Myocyte (in vitro differentiated cells): ENCODE data around the gene SIDT2. TPM values are rescaled to one million over a fixed set of nuclear protein-coding genes. Genes with fewer than 3 reads are reported as not detected.
"Not testable (repeated sequence)": the region's sequence is repeated elsewhere in the genome, so short reads cannot be mapped to it uniquely, and the experiment has no call there.

Source experiments
- DNase-seq: peaks from one replicate; pipeline ENCODE4 v3.0.0-alpha.2; 2012; ENCODE audit warnings: low read depth
- total RNA-seq: library from RNA; depleted of rRNA; stranded (reverse); fragments of >200 nt; gene quantifications from 2 replicates; pipeline ENCODE4 v1.2.3, GENCODE V29; 2014

Gene SIDT2
- total RNA-seq, 1 donor from 2014 or later: 24.7 TPM

DNA sequence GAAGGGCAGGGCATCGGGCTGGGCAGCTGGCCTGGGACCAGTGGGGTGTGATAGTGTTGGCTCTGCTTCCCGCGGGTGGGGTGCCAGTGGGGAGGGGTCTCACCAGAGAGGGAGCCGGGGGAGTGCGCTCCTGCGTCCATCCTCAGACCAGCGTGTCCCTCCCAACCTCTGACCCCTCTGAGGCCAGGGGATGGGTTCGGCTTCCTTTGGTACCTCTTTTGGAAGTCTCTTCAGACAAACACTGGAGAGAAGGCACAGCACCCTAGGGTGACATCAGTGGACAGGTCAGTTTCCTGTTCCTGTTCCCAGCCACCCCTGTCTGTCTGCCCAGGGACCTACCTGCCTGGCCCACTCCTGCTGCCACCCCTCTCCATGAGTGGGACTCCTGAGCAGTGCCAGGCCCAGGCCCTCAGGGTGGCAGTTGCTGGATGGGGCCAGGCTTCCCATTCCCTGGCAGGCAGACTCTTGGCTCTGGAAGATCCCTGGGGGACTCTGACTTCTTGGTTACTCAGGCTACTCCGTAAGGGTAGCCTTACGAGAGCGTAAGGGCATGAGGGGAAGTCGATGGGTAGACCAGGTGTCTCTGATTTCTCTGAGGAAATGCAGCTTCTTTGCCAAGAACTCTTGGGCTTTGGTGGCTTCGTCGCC is 23.2 kb downstream of the SIDT2 start:
- DNase-seq: peak; percentile 41

DNA sequence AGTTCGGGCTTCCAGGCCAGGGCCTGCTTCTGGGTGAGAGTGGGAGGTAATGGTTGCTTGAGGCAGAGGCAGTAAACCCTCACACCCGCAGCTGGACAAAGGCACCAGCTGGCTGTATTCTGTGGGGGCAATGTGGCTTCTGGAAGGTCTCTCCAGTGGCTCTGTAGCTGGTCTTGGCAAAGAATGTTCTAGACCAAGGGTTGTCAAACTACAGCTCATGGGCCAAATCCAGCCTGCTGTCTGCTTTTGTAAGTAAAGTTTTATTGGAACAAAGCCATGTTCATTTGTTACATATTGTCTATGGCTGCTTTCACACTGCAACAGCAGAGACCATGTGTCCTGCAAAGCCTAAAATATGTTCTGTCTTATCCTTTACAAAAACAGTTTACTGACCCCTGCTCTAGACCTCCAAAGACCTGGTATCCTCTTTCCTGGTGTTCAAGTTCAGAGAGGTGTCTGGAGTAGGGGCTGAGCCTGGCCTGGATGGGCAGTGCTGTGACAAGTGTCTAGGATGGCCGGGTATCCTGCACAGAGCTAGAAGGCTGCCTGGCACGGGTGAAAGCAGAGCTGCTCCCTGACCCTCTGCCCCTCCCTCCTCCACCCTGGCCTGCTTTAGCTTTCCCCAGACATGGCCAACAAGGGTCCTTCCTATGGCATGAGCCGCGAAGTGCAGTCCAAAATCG is 24.0 kb downstream of the SIDT2 start:
- DNase-seq: peak; percentile 62

DNA sequence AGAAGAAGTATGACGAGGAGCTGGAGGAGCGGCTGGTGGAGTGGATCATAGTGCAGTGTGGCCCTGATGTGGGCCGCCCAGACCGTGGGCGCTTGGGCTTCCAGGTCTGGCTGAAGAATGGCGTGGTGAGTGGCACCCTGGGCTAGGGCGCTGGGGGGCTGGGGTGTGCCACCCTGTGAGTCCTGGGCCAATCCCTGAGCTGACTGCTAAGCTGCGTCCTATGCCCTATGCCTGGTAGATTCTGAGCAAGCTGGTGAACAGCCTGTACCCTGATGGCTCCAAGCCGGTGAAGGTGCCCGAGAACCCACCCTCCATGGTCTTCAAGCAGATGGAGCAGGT is 24.5 kb downstream of the SIDT2 start:
- no peak for DNase-seq

DNA sequence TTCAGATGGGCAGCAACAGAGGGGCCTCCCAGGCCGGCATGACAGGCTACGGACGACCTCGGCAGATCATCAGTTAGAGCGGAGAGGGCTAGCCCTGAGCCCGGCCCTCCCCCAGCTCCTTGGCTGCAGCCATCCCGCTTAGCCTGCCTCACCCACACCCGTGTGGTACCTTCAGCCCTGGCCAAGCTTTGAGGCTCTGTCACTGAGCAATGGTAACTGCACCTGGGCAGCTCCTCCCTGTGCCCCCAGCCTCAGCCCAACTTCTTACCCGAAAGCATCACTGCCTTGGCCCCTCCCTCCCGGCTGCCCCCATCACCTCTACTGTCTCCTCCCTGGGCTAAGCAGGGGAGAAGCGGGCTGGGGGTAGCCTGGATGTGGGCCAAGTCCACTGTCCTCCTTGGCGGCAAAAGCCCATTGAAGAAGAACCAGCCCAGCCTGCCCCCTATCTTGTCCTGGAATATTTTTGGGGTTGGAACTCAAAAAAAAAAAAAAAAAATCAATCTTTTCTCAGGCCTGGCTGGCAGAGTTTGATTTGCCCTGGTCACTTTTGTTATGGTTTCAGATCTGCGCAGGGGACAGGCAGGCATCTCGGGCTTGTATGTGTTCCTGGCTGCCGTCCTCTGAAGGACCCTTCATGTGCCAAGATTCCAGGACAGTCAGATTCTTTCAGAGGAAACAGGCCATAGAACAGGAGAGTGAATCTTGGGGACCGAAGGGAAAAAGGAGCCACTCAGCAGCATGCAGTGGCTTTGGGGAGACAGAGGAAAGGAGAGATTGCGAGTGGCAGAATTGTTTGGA is 25.9 kb downstream of the SIDT2 start:
- DNase-seq: no peak

DNA sequence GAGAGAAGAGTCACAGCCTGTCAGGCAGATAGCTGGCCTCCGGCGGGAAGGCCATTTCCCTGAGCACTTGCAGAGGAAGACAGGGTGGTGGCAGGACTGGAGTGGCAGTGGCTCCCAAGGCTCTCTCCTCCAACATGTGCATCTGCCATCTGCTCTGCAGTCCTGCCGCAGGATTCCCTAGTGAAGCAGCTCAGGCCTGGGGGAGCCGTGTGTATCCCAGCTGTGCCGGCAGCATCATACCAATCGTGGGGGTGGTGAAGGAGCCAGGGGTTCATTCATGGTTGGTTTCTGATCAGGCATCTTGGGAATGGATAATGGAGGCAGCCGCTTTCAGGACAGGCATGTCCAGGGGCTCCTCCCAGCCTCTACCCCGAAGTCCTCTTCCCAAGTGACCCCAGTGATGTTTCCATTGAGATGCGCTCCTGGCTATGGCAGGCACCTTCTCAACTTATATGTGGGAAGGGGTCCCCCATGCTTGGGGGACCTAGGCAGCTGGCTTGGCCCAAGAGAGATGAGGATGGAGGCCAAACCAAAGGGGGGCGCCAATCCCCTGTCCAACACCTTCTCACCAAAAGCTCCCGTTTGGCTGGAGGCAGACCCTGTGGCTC is 26.8 kb downstream of the SIDT2 start:
- no peak for DNase-seq

DNA sequence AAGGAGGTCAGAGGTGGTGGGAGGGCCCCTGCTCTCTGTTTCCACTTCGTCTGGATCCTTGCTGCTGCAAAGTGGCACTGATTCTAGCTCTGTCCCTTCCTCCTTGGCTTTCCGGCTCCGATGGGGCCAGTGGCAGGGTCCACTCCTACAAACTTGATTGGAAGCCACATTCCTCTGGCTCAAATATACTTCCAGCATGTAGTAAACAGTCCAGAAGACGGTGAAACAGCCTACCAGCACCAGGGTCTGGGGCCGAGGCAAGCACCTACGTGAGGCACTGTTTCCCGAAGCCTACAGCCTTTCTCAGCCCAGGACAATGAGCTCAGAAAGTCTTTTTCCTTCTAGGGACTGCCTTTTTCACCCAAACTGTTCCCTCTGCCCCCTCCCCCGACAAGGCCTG is 27.6 kb downstream of the SIDT2 start:
- not testable (repeated sequence) for DNase-seq

DNA sequence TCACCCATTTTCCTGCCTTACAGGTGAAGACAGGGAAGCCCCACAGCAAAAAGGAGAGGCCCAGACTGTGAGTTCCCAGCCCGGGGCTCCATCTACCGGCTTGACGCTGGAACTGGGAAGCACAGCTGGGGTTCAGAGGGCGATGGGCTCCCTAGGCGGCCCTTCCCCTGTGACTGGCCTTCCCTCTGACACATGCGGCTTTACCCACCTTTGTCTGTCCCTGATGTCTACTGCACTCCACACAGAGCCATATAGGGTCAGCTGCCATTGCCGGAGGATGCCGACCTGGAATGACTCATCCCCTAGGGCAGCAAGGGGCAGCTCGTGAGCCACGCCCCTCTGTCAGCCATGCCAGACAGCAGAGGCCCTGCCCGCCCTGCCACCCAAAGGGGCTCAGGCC is 28.3 kb downstream of the SIDT2 start:
- peak; percentile 28 for DNase-seq

DNA sequence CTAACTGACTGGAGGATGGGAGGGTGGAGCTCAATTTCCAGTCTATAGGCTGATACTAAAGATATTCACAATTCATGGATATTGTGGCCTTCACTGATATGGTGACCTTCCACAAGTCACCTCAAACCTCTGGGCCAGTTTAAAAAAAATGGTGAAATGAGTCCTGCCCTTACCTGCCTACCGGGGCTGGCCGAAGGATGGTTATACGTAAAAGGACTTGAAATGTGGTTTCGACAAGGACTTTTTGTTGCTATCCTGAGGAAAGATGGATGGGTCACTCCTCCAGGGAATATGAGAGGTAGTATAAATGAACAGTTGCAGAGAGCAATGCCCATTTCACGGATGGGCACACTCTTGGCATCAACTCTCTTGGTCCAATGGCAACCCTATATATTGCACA is 28.9 kb downstream of the SIDT2 start:
- DNase-seq: not testable (repeated sequence)

DNA sequence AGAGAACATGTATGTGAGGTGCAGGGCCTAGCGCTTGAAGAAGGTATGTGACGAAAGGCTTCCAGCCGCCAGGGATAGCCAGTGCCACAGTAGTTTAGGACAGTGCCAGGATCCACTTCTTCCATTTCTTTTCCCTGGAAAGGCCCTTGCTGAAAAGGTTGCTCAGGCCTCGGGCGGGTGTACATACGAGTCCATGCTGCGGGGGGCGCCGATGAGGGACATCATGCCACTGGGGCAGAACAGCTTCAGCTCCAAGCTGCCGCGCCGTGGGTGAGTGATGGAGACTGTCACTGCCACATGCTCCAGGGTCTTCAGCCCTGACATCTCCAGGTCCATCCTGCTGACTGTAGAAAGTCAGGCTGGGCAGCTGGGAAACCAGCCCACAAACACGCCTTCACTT is 30.2 kb downstream of the SIDT2 start:
- not testable (repeated sequence) for DNase-seq

DNA sequence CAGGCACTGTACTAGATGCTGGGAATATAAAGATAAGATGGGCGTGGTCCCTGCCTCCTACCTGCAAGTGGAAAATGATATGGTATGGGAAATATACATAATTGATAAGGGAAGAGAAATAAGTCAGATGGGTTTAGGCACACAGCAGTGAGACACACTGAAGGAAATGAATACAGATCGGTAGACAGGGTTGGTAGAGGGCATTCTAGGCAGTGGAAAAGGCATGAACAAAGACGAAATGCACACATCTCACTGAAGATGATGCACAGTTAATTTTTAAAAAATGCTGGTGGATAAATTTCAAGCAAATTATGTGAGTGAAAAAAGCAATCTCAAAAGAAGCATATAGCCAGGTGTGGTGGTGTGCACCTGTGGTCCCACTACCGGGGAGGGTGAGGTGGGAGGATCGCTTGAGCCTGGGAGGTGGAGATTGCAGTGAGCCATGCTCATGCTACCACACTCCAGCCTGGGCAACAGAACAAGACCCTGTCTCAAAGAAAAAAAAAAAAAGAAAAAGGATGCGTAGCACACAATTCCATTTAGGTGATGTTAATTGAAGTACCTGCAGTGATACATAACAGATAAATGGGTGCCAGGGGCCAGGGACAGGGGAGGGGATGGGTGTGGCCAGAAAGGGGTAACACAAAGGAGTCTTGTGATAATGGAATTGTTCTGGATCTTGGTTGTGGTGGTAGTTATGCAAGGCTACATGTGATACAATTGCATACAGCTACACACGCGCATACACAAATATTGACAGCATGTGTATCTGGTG is 31.0 kb downstream of the SIDT2 start:
- not testable (repeated sequence) for DNase-seq

DNA sequence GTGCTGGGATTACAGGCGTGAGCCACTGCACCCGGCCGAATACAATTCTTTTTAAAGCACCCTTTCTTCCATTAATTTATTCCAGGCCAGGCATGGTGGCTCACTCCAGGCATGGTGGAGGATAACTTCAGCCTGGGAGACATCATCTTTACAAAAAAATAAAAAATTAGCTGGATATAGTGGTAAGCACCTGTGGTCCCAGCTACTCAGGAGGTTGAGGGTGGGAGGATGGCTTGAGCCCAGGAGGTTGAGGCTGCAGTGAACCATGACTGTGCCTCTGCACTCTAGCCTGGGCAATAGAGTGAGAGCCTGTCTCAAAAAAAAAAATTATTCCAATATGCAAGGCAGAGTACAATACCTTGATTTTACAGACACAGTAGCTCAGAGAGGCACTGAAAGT is 32.1 kb downstream of the SIDT2 start:
- no peak for DNase-seq

DNA sequence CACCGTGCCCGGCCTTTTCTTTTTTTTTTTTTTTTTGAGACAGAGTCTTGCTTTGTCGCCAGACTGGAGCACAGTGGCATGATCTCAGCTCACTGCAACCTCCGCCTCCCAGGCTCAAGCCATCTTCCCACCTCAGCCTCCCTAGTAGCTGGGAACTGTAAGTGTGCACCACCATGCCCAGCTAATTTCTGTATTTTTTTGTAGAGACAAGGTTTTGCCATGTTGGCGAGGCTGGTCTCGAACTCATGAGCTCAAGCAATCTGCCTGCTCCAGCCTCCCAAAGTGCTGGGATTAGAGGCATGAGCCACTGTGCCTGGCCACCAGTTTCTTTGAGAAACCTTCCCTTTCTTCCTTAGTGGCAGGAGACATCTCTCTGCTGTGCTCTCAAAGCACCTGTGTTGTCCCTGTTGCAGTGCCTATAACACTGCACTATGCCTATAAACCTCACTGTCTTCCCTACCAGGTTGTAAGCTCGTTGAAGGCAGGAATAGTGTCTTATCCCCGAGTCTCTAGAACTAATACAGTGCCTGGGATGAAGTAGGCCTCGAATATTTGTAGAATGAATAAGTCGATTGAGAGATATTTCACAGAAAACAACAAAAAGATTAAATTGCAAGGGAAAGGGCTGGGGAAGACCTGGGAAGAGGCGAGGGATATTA is 34.3 kb downstream of the SIDT2 start:
- DNase-seq: no peak

DNA sequence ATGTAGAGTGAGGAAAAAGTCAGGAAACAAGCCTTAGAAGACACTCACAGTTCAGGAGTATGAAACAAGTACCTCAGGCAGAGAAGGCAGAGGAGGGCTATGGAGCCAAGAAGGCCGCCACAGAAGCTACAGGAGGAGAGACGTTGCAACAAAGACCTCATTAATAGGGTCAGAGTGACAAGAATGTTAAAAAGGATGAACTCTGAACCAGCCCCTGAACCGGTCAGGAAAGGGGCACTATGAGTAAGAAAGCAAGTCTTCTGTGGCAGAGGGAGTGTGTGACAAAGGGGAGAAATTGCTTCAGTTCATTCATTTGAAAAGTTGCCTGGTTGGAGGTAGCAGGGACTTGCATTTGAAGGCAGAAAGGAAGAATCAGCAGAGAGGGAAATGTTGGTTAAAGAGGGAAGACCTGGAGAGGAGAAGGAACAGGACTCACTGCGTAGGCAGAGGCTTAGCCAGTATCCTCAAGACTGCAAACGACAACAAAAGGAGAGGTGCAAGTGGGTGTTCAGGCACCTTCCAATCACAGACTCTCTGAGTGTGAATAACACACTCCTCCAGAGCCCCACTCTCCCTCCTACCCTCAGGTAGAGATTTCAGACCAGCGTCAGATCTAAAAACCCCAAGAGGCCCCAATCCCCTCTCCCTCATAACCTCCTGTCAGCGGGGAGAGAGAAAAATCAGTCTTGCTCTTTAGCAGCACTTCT is 36.0 kb downstream of the SIDT2 start:
- DNase-seq: no peak

DNA sequence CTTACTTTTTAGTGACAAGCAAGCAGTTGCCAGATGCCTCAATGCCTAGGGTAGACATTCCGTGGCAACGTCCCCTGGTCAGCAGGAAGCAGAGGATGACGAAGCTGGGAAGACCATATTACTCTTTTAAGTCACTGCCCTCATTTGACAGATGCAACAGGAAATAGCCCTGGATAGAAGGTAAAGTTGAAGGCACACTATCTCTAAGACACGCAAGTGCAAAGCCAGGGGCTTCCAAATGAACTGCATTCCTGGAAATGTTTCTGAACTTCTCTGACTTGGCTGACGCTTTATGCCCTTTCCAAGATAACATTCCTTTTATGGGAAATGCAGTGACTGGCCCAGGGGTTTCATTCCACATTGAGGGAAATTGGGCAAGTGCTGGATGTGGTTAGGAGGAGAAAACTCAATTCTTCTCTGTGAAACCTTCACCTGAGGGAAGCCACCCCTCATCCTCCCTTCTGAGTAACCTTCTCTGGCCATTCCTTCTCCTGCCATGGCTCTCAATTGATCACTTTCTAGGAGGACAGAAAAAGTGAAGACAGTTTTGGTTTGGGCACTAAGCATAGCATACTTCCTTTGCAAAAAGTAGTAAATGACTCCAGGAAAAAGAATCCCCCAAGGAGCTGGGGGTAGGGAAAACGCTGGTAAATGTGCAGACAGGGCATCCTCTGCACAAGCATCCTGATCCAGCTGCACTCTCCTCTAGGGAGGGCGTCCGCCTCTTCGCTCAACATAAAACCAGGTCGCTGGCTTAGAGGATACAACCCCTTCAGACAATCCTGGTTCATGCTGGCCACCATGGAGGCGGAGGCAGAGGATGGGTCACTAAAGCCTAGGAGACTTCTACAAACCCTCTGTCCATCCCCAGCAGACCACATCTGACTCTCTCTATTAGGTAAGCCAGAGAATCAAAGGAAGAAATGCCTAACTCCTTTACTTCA is 38.9 kb downstream of the SIDT2 start:
- DNase-seq: no peak

DNA sequence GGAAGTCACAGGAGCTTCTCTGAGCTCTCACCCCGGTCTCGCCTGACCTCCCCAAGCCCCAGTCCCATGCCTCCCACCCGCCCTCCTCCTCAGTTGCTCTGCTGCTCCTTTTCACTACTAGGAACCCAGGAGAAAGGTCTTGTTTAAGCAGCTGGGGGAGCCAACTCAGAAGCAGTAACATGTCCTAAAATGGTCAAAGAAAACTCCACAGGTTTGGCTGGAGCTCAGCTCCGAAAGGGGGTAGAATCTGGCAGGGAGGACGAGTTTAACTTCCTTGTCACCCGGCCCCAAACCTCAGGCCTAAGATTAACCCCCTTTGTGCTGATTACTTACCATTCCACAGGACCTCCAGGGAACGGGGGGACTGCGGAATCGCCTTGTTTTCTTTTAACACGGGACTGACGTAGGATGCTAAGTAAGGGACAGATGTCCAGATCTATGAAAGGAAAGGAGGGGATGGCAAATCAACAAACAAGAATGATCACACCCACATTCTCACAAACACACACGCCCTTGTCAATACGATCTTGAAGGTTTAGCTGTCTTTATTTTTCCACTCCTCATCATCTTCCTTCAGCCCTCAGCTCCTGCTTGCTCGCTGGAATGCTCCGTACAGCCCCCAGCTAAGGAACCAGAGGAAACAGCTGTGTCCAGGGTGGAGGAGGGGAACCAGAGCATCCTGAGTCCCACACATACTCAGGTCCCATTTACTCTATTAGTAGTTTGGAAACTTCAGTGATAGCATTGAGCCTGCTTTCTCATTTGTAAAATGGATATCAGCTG is 39.8 kb downstream of the SIDT2 start:
- DNase-seq: peak; percentile 68

DNA sequence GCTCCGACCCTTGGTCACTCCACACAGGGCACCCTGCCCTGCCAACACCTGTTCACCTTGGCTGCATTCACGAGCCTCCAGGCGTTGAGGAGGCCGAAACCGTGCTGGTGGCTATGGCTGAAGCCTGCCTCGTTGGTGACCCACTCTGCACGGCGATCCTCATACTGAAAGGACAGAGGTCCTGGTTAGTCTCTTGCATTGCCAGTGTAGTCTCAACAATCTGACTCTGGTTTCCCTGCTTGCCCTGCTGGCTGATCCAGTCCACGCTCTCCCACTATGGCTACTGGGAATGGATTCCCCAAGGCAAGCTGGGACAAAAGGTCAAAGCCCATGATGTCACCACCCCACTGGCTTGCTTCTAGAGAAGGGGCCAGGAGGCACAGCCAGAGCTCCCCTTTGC is 40.5 kb downstream of the SIDT2 start:
- no peak for DNase-seq

DNA sequence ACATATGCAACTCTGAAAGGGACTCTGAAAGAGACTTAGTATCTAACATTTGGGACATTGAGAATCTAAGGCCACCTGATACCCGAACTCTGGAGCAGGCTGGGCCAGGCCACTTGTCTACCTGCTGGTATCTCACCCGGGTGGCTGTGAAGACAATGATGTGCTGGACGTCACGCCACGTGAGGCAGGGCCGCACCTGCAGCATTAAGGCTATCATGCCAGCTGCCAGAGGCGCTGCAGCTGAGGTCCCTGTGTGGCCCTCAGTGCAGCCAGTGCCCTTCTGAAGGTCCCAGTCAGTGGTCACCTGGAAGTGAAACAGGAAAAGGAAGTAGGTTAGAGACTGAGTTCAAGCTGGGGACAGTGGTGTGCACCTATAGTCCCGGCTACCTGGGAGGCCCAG is 40.9 kb downstream of the SIDT2 start:
- DNase-seq: no peak

DNA sequence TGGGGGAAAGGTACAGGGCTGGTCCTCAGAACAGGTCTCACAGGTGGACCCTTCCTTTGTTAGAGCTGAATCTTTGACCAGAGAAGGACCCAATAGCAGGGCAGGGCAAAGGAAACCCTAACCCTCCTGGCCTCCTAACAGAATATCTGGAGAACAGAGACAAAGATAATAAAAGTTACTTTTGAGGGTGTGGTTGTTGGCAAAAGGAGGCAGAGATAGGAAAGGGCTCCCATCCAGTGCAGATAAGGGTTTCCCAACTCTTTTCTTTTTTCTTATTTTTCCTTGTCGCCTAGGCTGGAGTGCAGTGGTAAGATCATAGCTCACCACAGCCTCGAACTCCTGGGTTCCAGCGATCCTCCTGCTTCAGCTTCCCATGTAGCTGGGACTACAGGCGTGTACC is 41.5 kb downstream of the SIDT2 start:
- no peak for DNase-seq
